ENCODE measurements around the gene PIK3AP1. TPM values are rescaled to one million over a fixed set of nuclear protein-coding genes. Genes with fewer than 3 reads are reported as not detected.
A peak's percentile ranks its signal among the peaks of the same experiment; 100 is the strongest.
"Not testable (repeated sequence)": the region's sequence is repeated elsewhere in the genome, so short reads cannot be mapped to it uniquely, and the experiment has no call there.

The PIK3AP1 gene
- total and polyA plus RNA-seq, 7 experiments from 2014 or later = 0.46 to 68.1 (median 2.9) TPM

DNA sequence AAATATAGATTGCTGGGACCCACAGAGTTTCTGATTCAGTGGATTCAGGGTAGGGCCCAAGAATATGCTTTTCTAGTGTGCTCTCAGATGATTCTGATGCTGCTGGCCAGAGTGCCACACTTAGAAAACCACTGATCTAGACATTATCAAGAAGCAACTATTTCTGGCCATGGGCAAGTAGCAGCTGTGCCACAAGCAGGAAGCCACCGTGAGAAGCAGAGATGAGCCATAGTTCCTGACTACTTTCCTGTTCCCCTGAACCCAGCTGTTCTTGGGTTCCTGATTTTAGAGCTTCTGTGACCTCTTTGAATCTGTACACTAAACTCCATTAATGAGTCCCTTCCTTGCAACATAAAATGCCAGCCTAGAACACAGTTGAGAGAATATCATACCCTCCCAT is 38.1 kb upstream of the PIK3AP1 start:
- Histone ChIP-seq H3K27ac (ENCODE audit: low read depth, low read length) (no peak overlapping the region), H3K4me3 (ENCODE audit: low read length) (no peak overlapping the region), H3K36me3 (ENCODE audit: control insufficient read depth in 2 of 3, insufficient read depth in 3 of 3, low read length in 3 of 3) (no peaks in the 10 kb centered on the region), H3K27me3 (ENCODE audit: control insufficient read depth in 2 of 2, insufficient read depth in 2 of 2, low read length in 2 of 2) (no peaks in the 10 kb centered on the region), H3K9me3 (ENCODE audit: control insufficient read depth in 2 of 3, low read length in 3 of 3) (no peaks in the 10 kb centered on the region), H3K4me1 (ENCODE audit: control insufficient read depth in 2 of 2, insufficient read depth in 2 of 2, low read length in 2 of 2) (no peaks in the 10 kb centered on the region)
- ATAC-seq = peak; percentile 65
- H3K36me3 Mint-ChIP-seq = no peaks in the 10 kb centered on the region
- H3K9me3 Mint-ChIP-seq = peaks cover 0 to 3% (median 0%) of the 10 kb centered on the region in 11 donors
- H3K27ac Mint-ChIP-seq = no peak overlapping the region
- H3K4me1 Mint-ChIP-seq = peaks cover 0 to 8% (median 0%) of the 10 kb centered on the region in 7 donors
- H3K4me3 Mint-ChIP-seq = no peak overlapping the region
- peaks cover 0 to 15% (median 3%) of the 10 kb centered on the region in 5 donors for H3K27me3 Mint-ChIP-seq
- POLR2A ChIA-PET = no interaction called here
- intact Hi-C loops (cut with micrococcal nuclease) = no loop called here
- CTCF ChIA-PET = no interaction called here
- DNase-seq = no peak

DNA sequence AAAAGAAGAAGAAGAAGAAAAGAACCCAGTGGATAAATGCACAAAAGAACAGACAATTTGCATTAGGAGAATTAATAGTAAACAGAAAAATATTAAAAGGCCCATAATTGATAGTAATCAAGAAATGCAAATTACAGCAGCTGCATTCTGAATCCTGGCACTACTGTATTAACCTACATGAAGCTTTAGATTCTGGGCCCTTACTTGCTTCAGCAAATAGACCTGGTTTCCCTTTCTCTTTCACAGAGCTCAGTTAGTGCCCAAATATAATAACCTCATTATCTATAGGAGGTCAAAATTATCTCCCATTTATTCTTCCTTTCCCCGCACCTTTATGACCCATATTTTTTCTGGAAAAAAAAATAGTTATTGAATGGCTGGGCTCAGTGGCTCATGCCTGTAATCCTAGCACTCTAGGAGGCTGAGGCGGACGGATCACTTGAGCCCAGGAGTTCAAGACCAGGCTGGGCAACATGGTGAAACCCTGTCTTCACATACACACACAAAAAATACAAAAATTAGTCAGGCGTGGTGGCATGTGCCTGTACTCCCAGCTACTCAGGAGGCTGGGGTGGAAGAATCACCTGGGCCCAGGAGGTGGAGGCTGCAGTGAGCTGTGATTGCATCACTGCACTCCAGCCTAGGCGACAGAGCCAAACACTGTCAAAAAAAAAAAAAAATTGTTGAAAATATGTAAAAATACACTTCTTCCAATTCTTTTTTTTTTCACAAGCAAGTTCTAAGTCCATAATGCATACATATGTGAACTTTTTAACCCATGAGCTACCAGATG is 36.0 kb upstream of the PIK3AP1 start:
- H3K27me3 ChIP-seq (ENCODE audit: control insufficient read depth in 2 of 2, insufficient read depth in 2 of 2, low read length in 2 of 2) = no peaks in the 10 kb centered on the region
- DNase-seq (no peak), ATAC-seq (no peak)
- Mint-ChIP-seq H3K4me3 (no peak overlapping the region), H3K27me3 (peaks cover 0 to 18% (median 3%) of the 10 kb centered on the region in 5 donors), H3K4me1 (peaks cover 0 to 8% (median 0%) of the 10 kb centered on the region in 7 donors), H3K9me3 (peaks cover 0 to 3% (median 0%) of the 10 kb centered on the region in 11 donors), H3K27ac (no peak overlapping the region), H3K36me3 (no peaks in the 10 kb centered on the region)
- H3K27ac ChIP-seq (ENCODE audit: low read depth, low read length) = no peak overlapping the region
- no peaks in the 10 kb centered on the region for H3K36me3 ChIP-seq (ENCODE audit: control insufficient read depth in 2 of 3, insufficient read depth in 3 of 3, low read length in 3 of 3)
- H3K4me3 ChIP-seq (ENCODE audit: low read length) = no peak overlapping the region
- ChIA-PET CTCF (interaction anchor here (0.6 to 1.2 kb wide), 2 partner anchors 10 to 11 kb away, joined by 3 to 4 read pairs; no protein-coding TSS in a partner anchor), POLR2A (no interaction called here)
- no peaks in the 10 kb centered on the region for H3K9me3 ChIP-seq (ENCODE audit: control insufficient read depth in 2 of 3, low read length in 3 of 3)
- intact Hi-C loops (cut with micrococcal nuclease) = no loop called here
- no peaks in the 10 kb centered on the region for H3K4me1 ChIP-seq (ENCODE audit: control insufficient read depth in 2 of 2, insufficient read depth in 2 of 2, low read length in 2 of 2)

DNA sequence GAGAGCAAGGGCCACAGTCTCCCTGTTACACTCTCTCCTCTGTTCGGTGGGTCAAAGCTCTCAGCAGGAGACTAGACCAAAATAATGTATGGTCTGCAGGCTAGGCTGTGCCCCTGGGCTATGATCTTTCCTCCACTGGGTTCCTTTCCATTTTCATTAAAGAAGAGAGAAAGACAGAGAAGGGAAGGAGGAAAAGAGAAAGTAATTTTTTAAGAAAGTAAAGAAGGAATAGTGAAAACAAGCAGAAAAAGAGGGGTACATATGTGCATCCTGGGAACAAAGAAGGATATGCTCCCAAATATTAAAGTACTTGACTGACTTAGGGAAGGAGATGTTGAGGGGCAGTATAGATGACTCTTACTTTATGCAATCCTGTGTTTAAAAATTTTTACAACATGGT is 33.6 kb upstream of the PIK3AP1 start:
- H3K27ac Mint-ChIP-seq = no peak overlapping the region
- DNase-seq (no peak), ATAC-seq (no peak)
- no peaks in the 10 kb centered on the region for H3K9me3 ChIP-seq (ENCODE audit: control insufficient read depth in 2 of 3, low read length in 3 of 3)
- H3K27me3 ChIP-seq (ENCODE audit: control insufficient read depth in 2 of 2, insufficient read depth in 2 of 2, low read length in 2 of 2) = no peaks in the 10 kb centered on the region
- no peaks in the 10 kb centered on the region for H3K36me3 ChIP-seq (ENCODE audit: control insufficient read depth in 2 of 3, insufficient read depth in 3 of 3, low read length in 3 of 3)
- POLR2A ChIA-PET = no interaction called here
- H3K27me3 Mint-ChIP-seq = peaks cover 0 to 10% (median 0%) of the 10 kb centered on the region in 5 donors
- H3K27ac ChIP-seq (ENCODE audit: low read depth, low read length) = no peak overlapping the region
- no peaks in the 10 kb centered on the region for H3K4me1 ChIP-seq (ENCODE audit: control insufficient read depth in 2 of 2, insufficient read depth in 2 of 2, low read length in 2 of 2)
- intact Hi-C loops (cut with micrococcal nuclease) = no loop called here
- no peaks in the 10 kb centered on the region for H3K36me3 Mint-ChIP-seq
- peaks cover 0 to 3% (median 0%) of the 10 kb centered on the region in 11 donors for H3K9me3 Mint-ChIP-seq
- H3K4me3 Mint-ChIP-seq = no peak overlapping the region
- CTCF ChIA-PET = no interaction called here
- H3K4me1 Mint-ChIP-seq = peaks cover 0 to 8% (median 0%) of the 10 kb centered on the region in 7 donors
- H3K4me3 ChIP-seq (ENCODE audit: low read length) = no peak overlapping the region

DNA sequence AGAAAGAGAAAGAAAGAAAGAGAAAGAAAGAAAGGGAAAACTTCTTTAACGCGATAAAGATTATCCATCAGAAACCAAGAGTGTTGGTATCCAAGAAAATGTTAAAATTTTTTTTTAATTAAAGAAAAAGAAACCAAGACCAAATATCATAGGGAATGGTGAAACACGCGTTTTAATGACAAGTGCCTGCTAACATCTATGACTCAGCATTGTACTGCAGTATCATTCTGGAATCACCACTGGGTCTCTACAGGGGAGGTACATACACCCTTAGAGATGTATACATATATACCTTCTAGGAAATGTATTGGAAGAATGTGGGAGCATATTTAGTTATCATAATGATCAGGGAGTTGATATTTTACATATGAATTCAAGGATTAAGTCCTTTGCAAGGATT is 32.1 kb upstream of the PIK3AP1 start:
- POLR2A ChIA-PET = no interaction called here
- Mint-ChIP-seq H3K27ac (no peak overlapping the region), H3K4me3 (no peak overlapping the region), H3K4me1 (peaks cover 0 to 8% (median 6%) of the 10 kb centered on the region in 7 donors), H3K36me3 (no peaks in the 10 kb centered on the region), H3K27me3 (peaks cover 0 to 10% (median 0%) of the 10 kb centered on the region in 5 donors), H3K9me3 (peaks cover 0 to 3% (median 0%) of the 10 kb centered on the region in 11 donors)
- H3K4me3 ChIP-seq (ENCODE audit: low read length) = no peak overlapping the region
- H3K36me3 ChIP-seq (ENCODE audit: control insufficient read depth in 2 of 3, insufficient read depth in 3 of 3, low read length in 3 of 3) = no peaks in the 10 kb centered on the region
- CTCF ChIA-PET = no interaction called here
- no peaks in the 10 kb centered on the region for H3K27me3 ChIP-seq (ENCODE audit: control insufficient read depth in 2 of 2, insufficient read depth in 2 of 2, low read length in 2 of 2)
- no peak overlapping the region for H3K27ac ChIP-seq (ENCODE audit: low read depth, low read length)
- intact Hi-C loops (cut with micrococcal nuclease) = no loop called here
- H3K4me1 ChIP-seq (ENCODE audit: control insufficient read depth in 2 of 2, insufficient read depth in 2 of 2, low read length in 2 of 2) = no peaks in the 10 kb centered on the region
- H3K9me3 ChIP-seq (ENCODE audit: control insufficient read depth in 2 of 3, low read length in 3 of 3) = no peaks in the 10 kb centered on the region
- ATAC-seq = no peak
- no peak for DNase-seq

DNA sequence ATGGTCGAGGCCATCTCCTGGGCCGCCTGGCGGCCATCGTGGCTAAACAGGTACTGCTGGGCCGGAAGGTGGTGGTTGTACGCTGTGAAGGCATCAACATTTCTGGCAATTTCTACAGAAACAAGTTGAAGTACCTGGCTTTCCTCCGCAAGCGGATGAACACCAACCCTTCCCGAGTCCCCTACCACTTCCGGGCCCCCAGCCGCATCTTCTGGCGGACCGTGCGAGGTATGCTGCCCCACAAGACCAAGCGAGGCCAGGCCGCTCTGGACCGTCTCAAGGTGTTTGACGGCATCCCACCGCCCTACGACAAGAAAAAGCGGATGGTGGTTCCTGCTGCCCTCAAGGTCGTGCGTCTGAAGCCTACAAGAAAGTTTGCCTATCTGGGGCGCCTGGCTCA is 30.0 kb upstream of the PIK3AP1 start:
- ATAC-seq; intact Hi-C loops (cut with micrococcal nuclease); CTCF ChIA-PET: not testable (repeated sequence)

DNA sequence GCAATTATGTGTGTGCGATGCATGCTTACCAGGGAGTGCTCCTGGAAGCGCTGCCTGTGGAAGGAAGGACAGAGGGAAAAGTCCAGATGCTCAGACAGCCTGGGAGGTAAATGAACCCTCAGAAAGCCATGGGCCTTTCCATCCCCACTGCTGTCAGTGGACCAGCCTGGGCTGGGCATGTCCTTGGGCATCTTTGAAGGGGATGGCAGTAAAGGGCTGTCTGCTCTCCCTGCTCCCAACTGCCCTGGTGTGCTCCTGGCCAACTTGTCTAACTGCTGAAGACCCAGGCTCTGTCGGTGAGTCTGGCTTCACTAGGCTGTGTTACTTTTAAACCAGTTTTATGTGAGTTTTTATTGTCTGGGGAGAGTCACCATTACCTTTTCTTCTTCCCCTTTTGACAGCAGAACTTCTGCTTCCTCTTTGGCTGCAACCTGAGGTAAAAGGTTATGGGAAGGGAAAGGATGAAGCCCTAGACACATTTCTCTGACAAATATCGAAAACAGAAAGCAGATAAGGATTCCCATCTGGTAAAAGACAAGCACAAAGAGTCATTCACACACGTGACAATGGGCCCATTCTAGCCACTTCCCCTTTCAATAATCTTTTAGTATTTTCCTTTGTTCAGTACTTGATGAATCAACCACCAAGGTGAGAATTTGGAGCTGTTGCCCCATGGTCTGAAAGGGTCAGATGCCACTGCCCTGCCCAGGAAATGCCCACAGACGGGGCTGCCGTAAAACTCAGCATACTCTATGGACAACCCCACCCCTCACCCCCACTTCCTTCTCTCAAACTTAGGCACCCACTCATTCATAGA is 27.6 kb upstream of the PIK3AP1 start:
- intact Hi-C loops (cut with micrococcal nuclease) = loop anchor here in 1 of 2 donors (2.0 kb wide), 1 partner anchor 27 kb away; the partner anchor contains the start of gene PIK3AP1
- no peak overlapping the region for H3K27ac ChIP-seq (ENCODE audit: low read depth, low read length)
- H3K9me3 ChIP-seq (ENCODE audit: control insufficient read depth in 2 of 3, low read length in 3 of 3) = no peaks in the 10 kb centered on the region
- H3K36me3 ChIP-seq (ENCODE audit: control insufficient read depth in 2 of 3, insufficient read depth in 3 of 3, low read length in 3 of 3) = no peaks in the 10 kb centered on the region
- H3K4me1 Mint-ChIP-seq = peaks cover 0 to 15% (median 6%) of the 10 kb centered on the region in 7 donors
- peaks cover 0 to 8% (median 0%) of the 10 kb centered on the region in 5 donors for H3K27me3 Mint-ChIP-seq
- peak overlapping the region in 1 of 10 donors; percentile 55 for H3K4me3 Mint-ChIP-seq
- ATAC-seq (peak; percentile 68), DNase-seq (no peak)
- no peak overlapping the region for H3K4me3 ChIP-seq (ENCODE audit: low read length)
- no peaks in the 10 kb centered on the region for H3K36me3 Mint-ChIP-seq
- CTCF ChIA-PET = interaction anchor here (0.6 kb wide), 1 partner anchor 352 kb away, joined by 3 read pairs; no protein-coding TSS in a partner anchor
- H3K27ac Mint-ChIP-seq = peak overlapping the region in 2 of 9 donors; percentile 63 to 80
- H3K9me3 Mint-ChIP-seq = no peaks in the 10 kb centered on the region
- POLR2A ChIA-PET = no interaction called here
- no peaks in the 10 kb centered on the region for H3K27me3 ChIP-seq (ENCODE audit: control insufficient read depth in 2 of 2, insufficient read depth in 2 of 2, low read length in 2 of 2)
- no peaks in the 10 kb centered on the region for H3K4me1 ChIP-seq (ENCODE audit: control insufficient read depth in 2 of 2, insufficient read depth in 2 of 2, low read length in 2 of 2)

More for the DNA sequence above, 30.0 kb upstream of the PIK3AP1 start:
- H3K27me3 ChIP-seq (ENCODE audit: control insufficient read depth in 2 of 2, insufficient read depth in 2 of 2, low read length in 2 of 2); H3K27ac Mint-ChIP-seq; H3K9me3 ChIP-seq (ENCODE audit: control insufficient read depth in 2 of 3, low read length in 3 of 3); POLR2A ChIA-PET; H3K4me3 Mint-ChIP-seq; H3K27ac ChIP-seq (ENCODE audit: low read depth, low read length); DNase-seq; H3K36me3 Mint-ChIP-seq; H3K4me1 Mint-ChIP-seq; H3K4me1 ChIP-seq (ENCODE audit: control insufficient read depth in 2 of 2, insufficient read depth in 2 of 2, low read length in 2 of 2); H3K9me3 Mint-ChIP-seq; H3K36me3 ChIP-seq (ENCODE audit: control insufficient read depth in 2 of 3, insufficient read depth in 3 of 3, low read length in 3 of 3); H3K4me3 ChIP-seq (ENCODE audit: low read length): not testable (repeated sequence)
- H3K27me3 Mint-ChIP-seq = peaks cover 0 to 10% (median 0%) of the 10 kb centered on the region in 5 donors
